ENCODE data around the gene CPSF3. TPM values are rescaled to one million over a fixed set of nuclear protein-coding genes. Genes with fewer than 3 reads are reported as not detected.
"Not testable (repeated sequence)": the region's sequence is repeated elsewhere in the genome, so short reads cannot be mapped to it uniquely, and the experiment has no call there.

CPSF3 gene
- total and polyA plus RNA-seq, 2 donors (not counting 1 experiment from before 2014, with no cell fraction given), result 13.0 to 28.4 TPM

DNA sequence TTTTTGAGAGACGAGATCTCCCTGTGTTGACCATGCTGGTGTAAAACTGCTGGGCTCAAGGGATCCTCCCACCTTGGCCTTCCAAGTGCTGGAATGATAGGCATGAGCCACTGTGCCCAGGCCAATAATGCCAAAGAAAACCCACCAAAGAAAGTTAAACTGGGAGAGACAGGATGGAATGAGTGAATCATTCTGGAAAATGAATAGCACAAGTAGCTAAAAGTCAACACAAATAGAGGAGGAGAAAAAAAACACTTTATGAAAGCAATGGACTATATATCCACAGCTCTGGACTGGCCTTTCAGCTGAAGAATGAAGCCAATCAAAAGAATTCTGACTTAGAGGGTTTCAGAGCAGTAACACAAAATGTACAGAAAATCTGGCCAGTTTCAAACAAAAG, 74.8 kb downstream of the CPSF3 start:
- no CpG with 5 or more reads among the region's 1 CpG for WGBS (ENCODE audit: insufficient coverage)
- Histone ChIP-seq H4K20me1 (ENCODE audit: control insufficient read depth, insufficient read depth, low read length, poor library complexity, severe bottlenecking) (peaks cover 20% of the 10 kb centered on the region), H3K4me3 (ENCODE audit: control extremely low read depth in 1 of 5, extremely low read depth in 1 of 5, insufficient read depth in 1 of 5, low read depth in 2 of 5, low read length in 4 of 5) (no peak overlapping the region), H3K27me3 (replicated peaks in 1 of 4; ENCODE audit: control extremely low read depth in 1 of 4, control insufficient read depth in 3 of 4, insufficient read depth in 4 of 4, low read length in 3 of 4) (no peaks in the 10 kb centered on the region), H3K9ac (ENCODE audit: low read length) (no peak overlapping the region), H3K9me3 (ENCODE audit: control extremely low read depth in 1 of 3, control insufficient read depth in 2 of 3, insufficient read depth in 1 of 3, low read length in 2 of 3) (no peaks in the 10 kb centered on the region), H3K4me2 (replicated peaks; ENCODE audit: low read depth, low read length, poor library complexity, severe bottlenecking) (no peak overlapping the region), H3K36me3 (replicated peaks in 1 of 2; ENCODE audit: control extremely low read depth in 1 of 2, control insufficient read depth in 1 of 2, extremely low read depth in 1 of 2, insufficient read depth in 2 of 2, low read length in 1 of 2) (peaks cover 23 to 75% of the 10 kb centered on the region in 2 experiments), H3K4me1 (ENCODE audit: control insufficient read depth in 2 of 2, insufficient read depth in 2 of 2, low read length in 2 of 2) (no peaks in the 10 kb centered on the region), H3K79me2 (ENCODE audit: control insufficient read depth, insufficient read depth, low read length) (peaks cover 3% of the 10 kb centered on the region), H2AFZ (ENCODE audit: insufficient read depth, low read depth, low read length, poor library complexity, severe bottlenecking) (no peak overlapping the region), H3K27ac (ENCODE audit: low read length in 2 of 2) (peak overlapping the region in 1 of 2 donors; percentile 37)
- ChIA-PET POLR2A (no interaction called here), CTCF (interaction anchor here (0.6 kb wide), 1 partner anchor 20 kb away, joined by 3 read pairs; no protein-coding TSS in a partner anchor)
- Mint-ChIP-seq H3K9me3 (ENCODE audit: insufficient read depth) (no peaks in the 10 kb centered on the region), H3K4me3 (no peak overlapping the region), H3K27ac (no peak overlapping the region), H3K27me3 (no peaks in the 10 kb centered on the region), H3K4me1 (no peaks in the 10 kb centered on the region)
- ATAC-seq (ENCODE audit: low read depth) (no peak), DNase-seq (no peak)
- intact Hi-C loops (cut with micrococcal nuclease), result no loop called here
- TF ChIP-seq, protein P1, sequence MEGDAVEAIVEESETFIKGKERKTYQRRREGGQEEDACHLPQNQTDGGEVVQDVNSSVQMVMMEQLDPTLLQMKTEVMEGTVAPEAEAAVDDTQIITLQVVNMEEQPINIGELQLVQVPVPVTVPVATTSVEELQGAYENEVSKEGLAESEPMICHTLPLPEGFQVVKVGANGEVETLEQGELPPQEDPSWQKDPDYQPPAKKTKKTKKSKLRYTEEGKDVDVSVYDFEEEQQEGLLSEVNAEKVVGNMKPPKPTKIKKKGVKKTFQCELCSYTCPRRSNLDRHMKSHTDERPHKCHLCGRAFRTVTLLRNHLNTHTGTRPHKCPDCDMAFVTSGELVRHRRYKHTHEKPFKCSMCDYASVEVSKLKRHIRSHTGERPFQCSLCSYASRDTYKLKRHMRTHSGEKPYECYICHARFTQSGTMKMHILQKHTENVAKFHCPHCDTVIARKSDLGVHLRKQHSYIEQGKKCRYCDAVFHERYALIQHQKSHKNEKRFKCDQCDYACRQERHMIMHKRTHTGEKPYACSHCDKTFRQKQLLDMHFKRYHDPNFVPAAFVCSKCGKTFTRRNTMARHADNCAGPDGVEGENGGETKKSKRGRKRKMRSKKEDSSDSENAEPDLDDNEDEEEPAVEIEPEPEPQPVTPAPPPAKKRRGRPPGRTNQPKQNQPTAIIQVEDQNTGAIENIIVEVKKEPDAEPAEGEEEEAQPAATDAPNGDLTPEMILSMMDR (IDR thresholded peaks at IDR 0.05), result no peak
- no peak for TF ChIP-seq EZH2 (IDR thresholded peaks at IDR 0.05; ENCODE audit: borderline replicate concordance, insufficient read depth, low read depth, low read length, poor library complexity, severe bottlenecking)

DNA sequence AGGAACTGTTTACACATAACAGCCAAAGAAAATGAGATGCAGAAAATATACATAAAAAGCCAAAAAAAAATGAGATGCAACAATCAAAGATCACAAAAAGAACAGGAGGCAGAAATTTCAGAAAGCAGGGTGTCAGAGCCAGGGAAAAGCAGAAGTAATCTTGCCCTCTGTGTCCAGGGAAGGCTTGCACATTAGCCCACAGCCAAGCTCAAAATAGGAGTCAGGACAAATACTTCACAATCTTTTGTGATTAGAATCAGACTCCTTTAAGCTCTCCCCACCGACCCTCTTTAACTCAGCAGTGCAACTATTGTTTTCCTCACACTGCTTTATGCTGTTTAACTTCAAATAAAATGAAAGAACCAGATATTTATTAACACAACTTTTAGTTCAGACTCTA, 85.5 kb downstream of the CPSF3 start:
- no peak overlapping the region for H3K9ac ChIP-seq (ENCODE audit: low read length)
- H3K79me2 ChIP-seq (ENCODE audit: control insufficient read depth, insufficient read depth, low read length), result peaks cover 4% of the 10 kb centered on the region
- CTCF ChIA-PET, result interaction anchor here (1.1 kb wide), 1 partner anchor 47 kb away, joined by 3 read pairs; the partner anchor contains the start of gene ADAM17
- Mint-ChIP-seq H3K27ac (no peak overlapping the region), H3K4me3 (no peak overlapping the region), H3K4me1 (no peaks in the 10 kb centered on the region), H3K27me3 (no peaks in the 10 kb centered on the region), H3K9me3 (ENCODE audit: insufficient read depth) (no peaks in the 10 kb centered on the region)
- H2AFZ ChIP-seq (ENCODE audit: insufficient read depth, low read depth, low read length, poor library complexity, severe bottlenecking), result no peak overlapping the region
- no peaks in the 10 kb centered on the region for H3K4me1 ChIP-seq (ENCODE audit: control insufficient read depth in 2 of 2, insufficient read depth in 2 of 2, low read length in 2 of 2)
- no peaks in the 10 kb centered on the region for H4K20me1 ChIP-seq (ENCODE audit: control insufficient read depth, insufficient read depth, low read length, poor library complexity, severe bottlenecking)
- 8% methylated on average over 1 of the region's 1 CpG for WGBS (ENCODE audit: insufficient coverage)
- intact Hi-C loops (cut with micrococcal nuclease), result loop anchor here (5.0 kb wide), 1 partner anchor 38 kb away; no protein-coding TSS in a partner anchor
- DNase-seq (no peak), ATAC-seq (ENCODE audit: low read depth) (no peak)
- H3K36me3 ChIP-seq (replicated peaks in 1 of 2; ENCODE audit: control extremely low read depth in 1 of 2, control insufficient read depth in 1 of 2, extremely low read depth in 1 of 2, insufficient read depth in 2 of 2, low read length in 1 of 2), result peaks cover 17 to 52% of the 10 kb centered on the region in 2 experiments
- no peak overlapping the region for H3K4me3 ChIP-seq (ENCODE audit: control extremely low read depth in 1 of 5, extremely low read depth in 1 of 5, insufficient read depth in 1 of 5, low read depth in 2 of 5, low read length in 4 of 5)
- no peak overlapping the region for H3K4me2 ChIP-seq (replicated peaks; ENCODE audit: low read depth, low read length, poor library complexity, severe bottlenecking)
- POLR2A ChIA-PET, result no interaction called here
- H3K27ac ChIP-seq (ENCODE audit: low read length in 2 of 2), result no peak overlapping the region
- TF ChIP-seq EZH2 (IDR thresholded peaks at IDR 0.05; ENCODE audit: borderline replicate concordance, insufficient read depth, low read depth, low read length, poor library complexity, severe bottlenecking), result no peak
- TF ChIP-seq, protein P1 (IDR thresholded peaks at IDR 0.05), result no peak
- no peaks in the 10 kb centered on the region for H3K9me3 ChIP-seq (ENCODE audit: control extremely low read depth in 1 of 3, control insufficient read depth in 2 of 3, insufficient read depth in 1 of 3, low read length in 2 of 3)
- H3K27me3 ChIP-seq (replicated peaks in 1 of 4; ENCODE audit: control extremely low read depth in 1 of 4, control insufficient read depth in 3 of 4, insufficient read depth in 4 of 4, low read length in 3 of 4), result no peaks in the 10 kb centered on the region

DNA sequence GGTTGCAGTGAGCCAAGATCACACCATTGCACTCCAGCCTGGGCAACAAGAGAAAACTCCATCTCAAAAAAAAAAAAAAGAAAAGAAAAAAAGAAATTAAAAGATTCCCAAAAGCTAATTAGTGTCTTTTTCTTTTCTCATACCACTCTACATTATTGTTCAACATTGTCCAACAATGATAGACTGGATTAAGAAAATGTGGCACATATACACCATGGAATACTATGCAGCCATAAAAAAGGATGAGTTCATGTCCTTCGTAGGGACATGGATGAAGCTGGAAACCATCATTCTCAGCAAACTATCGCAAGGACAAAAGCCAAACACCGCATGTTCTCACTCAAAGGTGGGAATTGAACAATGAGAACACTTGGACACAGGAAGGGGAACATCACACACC, 90.5 kb downstream of the CPSF3 start:
- peaks cover 11 to 50% of the 10 kb centered on the region in 2 experiments for H3K36me3 ChIP-seq (replicated peaks in 1 of 2; ENCODE audit: control extremely low read depth in 1 of 2, control insufficient read depth in 1 of 2, extremely low read depth in 1 of 2, insufficient read depth in 2 of 2, low read length in 1 of 2)
- H3K27ac Mint-ChIP-seq; H3K4me3 Mint-ChIP-seq; H3K27ac ChIP-seq (ENCODE audit: low read length in 2 of 2); intact Hi-C loops (cut with micrococcal nuclease); H3K9me3 Mint-ChIP-seq (ENCODE audit: insufficient read depth); H3K9ac ChIP-seq (ENCODE audit: low read length); H4K20me1 ChIP-seq (ENCODE audit: control insufficient read depth, insufficient read depth, low read length, poor library complexity, severe bottlenecking); H3K27me3 ChIP-seq (replicated peaks in 1 of 4; ENCODE audit: control extremely low read depth in 1 of 4, control insufficient read depth in 3 of 4, insufficient read depth in 4 of 4, low read length in 3 of 4); DNase-seq; POLR2A ChIA-PET; H2AFZ ChIP-seq (ENCODE audit: insufficient read depth, low read depth, low read length, poor library complexity, severe bottlenecking); H3K4me1 ChIP-seq (ENCODE audit: control insufficient read depth in 2 of 2, insufficient read depth in 2 of 2, low read length in 2 of 2); H3K4me3 ChIP-seq (ENCODE audit: control extremely low read depth in 1 of 5, extremely low read depth in 1 of 5, insufficient read depth in 1 of 5, low read depth in 2 of 5, low read length in 4 of 5); H3K27me3 Mint-ChIP-seq; H3K4me1 Mint-ChIP-seq; H3K9me3 ChIP-seq (ENCODE audit: control extremely low read depth in 1 of 3, control insufficient read depth in 2 of 3, insufficient read depth in 1 of 3, low read length in 2 of 3); ATAC-seq (ENCODE audit: low read depth); H3K4me2 ChIP-seq (replicated peaks; ENCODE audit: low read depth, low read length, poor library complexity, severe bottlenecking): not testable (repeated sequence)
- CTCF ChIA-PET, result interaction anchor here (0.6 kb wide), 1 partner anchor 20 kb away, joined by 3 read pairs; no protein-coding TSS in a partner anchor
- H3K79me2 ChIP-seq (ENCODE audit: control insufficient read depth, insufficient read depth, low read length), result peaks cover 11% of the 10 kb centered on the region
- WGBS (ENCODE audit: insufficient coverage), result no CpG with 5 or more reads among the region's 3 CpGs

Measured in B cell (primary cell).